Liver (tissue), 3 donors: Measurements from ENCODE around the gene RNF41.

Experiments used
- CTCF ChIP-seq: fragments of 150-350 bp; IDR thresholded peaks from 2 replicates; pipeline ENCODE4 v1.5.1; 2017; ENCODE audit warnings: improper control_type of control experiment, low read depth, low read length; ENCODE audit not compliant: missing input control
- EGR1 ChIP-seq, 2 donors: IDR thresholded peaks; 2 replicates each; pipeline ENCODE4 v1.6.1; 2016 to 2018; ENCODE audit warnings: antibody characterized with exemption in 2 of 2, low read depth in 2 of 2
- FOXA1 ChIP-seq: IDR thresholded peaks from 2 replicates; pipeline ENCODE4 v1.6.1; 2016; ENCODE audit warnings: antibody characterized with exemption
- GABPA ChIP-seq, 2 donors: IDR thresholded peaks in 1 of 2; conservative IDR thresholded peaks in 1 of 2; 2 replicates each; pipeline ENCODE4 v1.6.1; 2016; ENCODE audit warnings: antibody characterized with exemption in 2 of 2, mild to moderate bottlenecking in 1 of 2, moderate library complexity in 1 of 2
- HNF4A ChIP-seq, 2 donors: conservative IDR thresholded peaks; 2 replicates each; pipeline ENCODE4 v1.6.1; 2016; ENCODE audit warnings: antibody characterized with exemption in 2 of 2, mild to moderate bottlenecking in 2 of 2
- HNF4G ChIP-seq: IDR thresholded peaks from 2 replicates; pipeline ENCODE4 v1.6.1; 2016; ENCODE audit warnings: antibody characterized with exemption
- JUND ChIP-seq, 2 donors: IDR thresholded peaks; 2 replicates each; pipeline ENCODE4 v1.6.1; 2016; ENCODE audit warnings: antibody characterized with exemption in 2 of 2
- MAX ChIP-seq: IDR thresholded peaks from 2 replicates; pipeline ENCODE4 v1.6.1; 2016; ENCODE audit warnings: antibody characterized with exemption
- RAD21 ChIP-seq, 2 donors: IDR thresholded peaks; 2 replicates each; pipeline ENCODE4 v1.6.1; 2016; ENCODE audit warnings: antibody characterized with exemption in 2 of 2, mild to moderate bottlenecking in 2 of 2
- TAF1 ChIP-seq: conservative IDR thresholded peaks from 2 replicates; pipeline ENCODE4 v1.6.1; 2016; ENCODE audit warnings: antibody characterized with exemption, mild to moderate bottlenecking
- YY1 ChIP-seq: IDR thresholded peaks from 2 replicates; pipeline ENCODE4 v1.6.1; 2016; ENCODE audit warnings: antibody characterized with exemption, mild to moderate bottlenecking
- ZBTB33 ChIP-seq: IDR thresholded peaks from 2 replicates; pipeline ENCODE4 v1.6.1; 2016; ENCODE audit warnings: antibody characterized with exemption
- TF ChIP-seq, protein P1 (sequence below): IDR thresholded peaks from 2 replicates; pipeline ENCODE4 v1.6.1; 2016; ENCODE audit warnings: antibody characterized with exemption, mild to moderate bottlenecking
- TF ChIP-seq, protein P2 (sequence below): IDR thresholded peaks from 2 replicates; pipeline ENCODE4 v1.6.1; 2016; ENCODE audit warnings: antibody characterized with exemption
- donor health status: healthy.
- donor health status: healthy.

DNA sequence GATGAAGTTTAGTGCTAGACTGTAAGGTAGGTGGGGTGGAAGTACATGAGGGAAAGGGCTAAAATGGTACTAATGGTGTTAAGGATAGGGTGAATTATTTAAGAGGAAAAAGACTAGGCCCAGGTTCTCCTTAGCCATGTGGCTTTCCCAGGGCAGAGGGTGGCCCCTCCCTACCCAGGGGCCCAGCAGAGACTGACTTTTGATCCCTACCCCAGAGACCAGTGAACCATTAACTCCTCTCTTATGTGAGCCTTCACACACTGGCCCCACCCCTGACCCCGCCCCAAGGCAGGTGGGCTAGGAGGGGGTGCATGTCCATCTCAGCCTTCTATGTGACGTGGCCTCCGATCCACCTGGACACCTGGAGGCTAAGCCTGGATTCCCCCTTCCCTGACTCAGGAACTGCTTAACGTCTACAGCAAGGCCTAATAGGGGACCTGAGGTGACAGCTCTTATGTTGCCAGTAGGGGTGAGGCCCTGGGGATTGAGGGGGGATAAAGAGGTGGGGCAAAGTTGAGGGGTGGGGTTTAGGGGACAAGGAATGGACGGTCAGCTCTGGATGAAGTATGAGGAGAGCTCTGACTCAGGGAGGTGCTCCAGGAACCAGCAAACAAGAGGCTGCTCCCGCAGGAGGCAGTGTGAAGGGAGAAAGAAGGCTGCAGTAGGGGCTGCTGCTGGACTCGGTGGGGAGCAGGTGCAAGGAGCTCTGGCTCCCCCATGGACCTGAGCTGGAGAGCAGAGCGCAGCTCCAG lies 8.9 kb upstream of the RNF41 start:
- TF ChIP-seq CTCF, result no peak
- TF ChIP-seq, protein P1, sequence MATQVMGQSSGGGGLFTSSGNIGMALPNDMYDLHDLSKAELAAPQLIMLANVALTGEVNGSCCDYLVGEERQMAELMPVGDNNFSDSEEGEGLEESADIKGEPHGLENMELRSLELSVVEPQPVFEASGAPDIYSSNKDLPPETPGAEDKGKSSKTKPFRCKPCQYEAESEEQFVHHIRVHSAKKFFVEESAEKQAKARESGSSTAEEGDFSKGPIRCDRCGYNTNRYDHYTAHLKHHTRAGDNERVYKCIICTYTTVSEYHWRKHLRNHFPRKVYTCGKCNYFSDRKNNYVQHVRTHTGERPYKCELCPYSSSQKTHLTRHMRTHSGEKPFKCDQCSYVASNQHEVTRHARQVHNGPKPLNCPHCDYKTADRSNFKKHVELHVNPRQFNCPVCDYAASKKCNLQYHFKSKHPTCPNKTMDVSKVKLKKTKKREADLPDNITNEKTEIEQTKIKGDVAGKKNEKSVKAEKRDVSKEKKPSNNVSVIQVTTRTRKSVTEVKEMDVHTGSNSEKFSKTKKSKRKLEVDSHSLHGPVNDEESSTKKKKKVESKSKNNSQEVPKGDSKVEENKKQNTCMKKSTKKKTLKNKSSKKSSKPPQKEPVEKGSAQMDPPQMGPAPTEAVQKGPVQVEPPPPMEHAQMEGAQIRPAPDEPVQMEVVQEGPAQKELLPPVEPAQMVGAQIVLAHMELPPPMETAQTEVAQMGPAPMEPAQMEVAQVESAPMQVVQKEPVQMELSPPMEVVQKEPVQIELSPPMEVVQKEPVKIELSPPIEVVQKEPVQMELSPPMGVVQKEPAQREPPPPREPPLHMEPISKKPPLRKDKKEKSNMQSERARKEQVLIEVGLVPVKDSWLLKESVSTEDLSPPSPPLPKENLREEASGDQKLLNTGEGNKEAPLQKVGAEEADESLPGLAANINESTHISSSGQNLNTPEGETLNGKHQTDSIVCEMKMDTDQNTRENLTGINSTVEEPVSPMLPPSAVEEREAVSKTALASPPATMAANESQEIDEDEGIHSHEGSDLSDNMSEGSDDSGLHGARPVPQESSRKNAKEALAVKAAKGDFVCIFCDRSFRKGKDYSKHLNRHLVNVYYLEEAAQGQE, result peak; percentile 30
- TF ChIP-seq, protein P2, sequence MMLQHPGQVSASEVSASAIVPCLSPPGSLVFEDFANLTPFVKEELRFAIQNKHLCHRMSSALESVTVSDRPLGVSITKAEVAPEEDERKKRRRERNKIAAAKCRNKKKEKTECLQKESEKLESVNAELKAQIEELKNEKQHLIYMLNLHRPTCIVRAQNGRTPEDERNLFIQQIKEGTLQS, result no peak
- TF ChIP-seq TAF1, result no peak
- no peak for TF ChIP-seq FOXA1
- TF ChIP-seq YY1, result peak; percentile 80
- TF ChIP-seq JUND (IDR thresholded peaks at IDR 0.05), result no peak
- TF ChIP-seq RAD21 (IDR thresholded peaks at IDR 0.05), result peak in 1 of 2 donors; percentile 11
- peak; percentile 14 for TF ChIP-seq HNF4G
- TF ChIP-seq GABPA (IDR thresholded peaks at IDR 0.05 in 1 of 2, conservative IDR thresholded peaks at IDR 0.05 in 1 of 2), result no peak
- TF ChIP-seq HNF4A (conservative IDR thresholded peaks at IDR 0.05), result peak; percentile 85 to 87
- TF ChIP-seq MAX, result no peak
- no peak for TF ChIP-seq EGR1 (IDR thresholded peaks at IDR 0.05; ENCODE audit: low read depth in 2 of 2)
- TF ChIP-seq ZBTB33, result no peak
